Cortex of kidney (tissue), 1 donor: ENCODE results near the gene FAAP20.

Experiments used
- DNase-seq: peaks from one replicate; lab custom pipeline; 2025; lab: John Stamatoyannopoulos, UW

Gene FAAP20

GRCh38 chr1:2210084-2210653 lies 15.6 kb upstream of the FAAP20 start:
- DNase-seq, result no peak

GRCh38 chr1:2209400-2210083 lies 15.0 kb upstream of the FAAP20 start:
- DNase-seq, result no peak

- no peak for DNase-seq
These were observed 14.0 kb upstream of the FAAP20 start for GRCh38 chr1:2208309-2209239.

- DNase-seq, result no peak
These were observed 12.4 kb upstream of the FAAP20 start for GRCh38 chr1:2206813-2207487.

GRCh38 chr1:2205191-2205952 lies 10.8 kb upstream of the FAAP20 start:
- DNase-seq, result no peak

- no peak for DNase-seq
These were observed 10.0 kb upstream of the FAAP20 start for GRCh38 chr1:2204415-2205190.

GRCh38 chr1:2203671-2204414 lies 9.3 kb upstream of the FAAP20 start:
- DNase-seq, result no peak

GRCh38 chr1:2202843-2203601 lies 8.4 kb upstream of the FAAP20 start:
- no peak for DNase-seq

GRCh38 chr1:2202008-2202575 lies 7.5 kb upstream of the FAAP20 start:
- DNase-seq, result no peak

- DNase-seq, result no peak
These were observed 6.5 kb upstream of the FAAP20 start for GRCh38 chr1:2201062-2201461.

- no peak for DNase-seq
These were observed 5.9 kb upstream of the FAAP20 start for GRCh38 chr1:2200308-2200943.

GRCh38 chr1:2199042-2199810 lies 4.7 kb upstream of the FAAP20 start:
- no peak for DNase-seq

- DNase-seq, result no peak
These were observed 4.0 kb upstream of the FAAP20 start for GRCh38 chr1:2198571-2198970.

- no peak for DNase-seq
These were observed 3.2 kb upstream of the FAAP20 start for GRCh38 chr1:2197707-2198165.

- no peak for DNase-seq
These were observed 2.5 kb upstream of the FAAP20 start for GRCh38 chr1:2196901-2197638.

GRCh38 chr1:2195785-2196184 lies 1.2 kb upstream of the FAAP20 start:
- DNase-seq, result no peak
